ENCODE measurements around the gene SH2B2.

The SH2B2 gene

DNA sequence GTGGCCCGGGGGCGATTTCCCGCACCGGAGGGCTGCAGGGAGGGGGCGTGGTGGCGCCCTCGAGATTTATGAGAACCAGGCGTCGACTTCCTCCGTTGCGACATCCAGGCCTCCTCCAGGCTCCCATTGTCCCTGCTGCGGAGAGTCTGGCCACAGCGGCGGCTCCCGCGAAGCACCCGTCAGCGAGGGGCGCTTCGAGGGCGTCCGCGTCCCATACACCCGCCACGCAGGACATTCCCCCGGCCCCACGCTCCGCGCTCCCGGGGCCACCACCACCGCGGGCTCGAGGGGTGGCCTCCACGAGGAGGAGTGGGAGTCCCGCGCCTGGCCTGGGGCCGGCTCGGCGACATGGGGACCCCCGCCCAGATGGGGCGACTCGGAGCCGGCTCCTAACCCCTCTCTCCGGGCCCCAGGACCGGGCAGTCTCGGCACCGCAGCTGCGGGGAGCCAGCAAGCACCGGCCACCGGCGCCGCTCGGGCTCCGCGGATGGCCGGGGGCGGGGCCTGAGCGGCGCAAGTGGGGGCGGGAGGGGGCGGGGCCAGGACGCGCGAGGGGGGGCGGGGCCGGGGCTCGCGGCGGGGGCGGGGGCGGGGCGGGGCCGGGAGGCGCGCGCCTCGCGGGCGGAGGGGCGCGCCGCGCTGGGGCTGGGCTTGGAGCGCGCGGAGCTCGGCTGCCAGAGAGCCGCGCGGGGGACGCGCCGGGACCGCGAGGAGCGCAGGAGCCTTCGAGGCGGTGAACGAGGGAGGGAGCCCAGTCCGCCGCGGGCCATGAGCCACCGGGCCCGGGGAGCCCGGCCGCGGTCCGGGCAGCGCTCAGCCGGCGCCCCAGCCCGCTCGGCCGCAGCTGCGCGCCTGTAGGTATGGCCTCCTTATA lies at the start of gene SH2B2:
Gene SH2B2, plus strand, starts transcription at position 632 of the 874 bp plus-strand sequence. CDS start 13,683 bp downstream, outside the sequence.
- no peak for DNase-seq (ENCODE audit: low read depth in 2 of 2)

- DNase-seq (ENCODE audit: low read depth in 2 of 2) = no peak
Observed at GRCh38 chr7:102239206-102239820, 47.4 kb upstream of the SH2B2 start.

GRCh38 chr7:102241431-102241830 lies 45.2 kb upstream of the SH2B2 start:
- no peak for DNase-seq (ENCODE audit: low read depth in 2 of 2)

DNA sequence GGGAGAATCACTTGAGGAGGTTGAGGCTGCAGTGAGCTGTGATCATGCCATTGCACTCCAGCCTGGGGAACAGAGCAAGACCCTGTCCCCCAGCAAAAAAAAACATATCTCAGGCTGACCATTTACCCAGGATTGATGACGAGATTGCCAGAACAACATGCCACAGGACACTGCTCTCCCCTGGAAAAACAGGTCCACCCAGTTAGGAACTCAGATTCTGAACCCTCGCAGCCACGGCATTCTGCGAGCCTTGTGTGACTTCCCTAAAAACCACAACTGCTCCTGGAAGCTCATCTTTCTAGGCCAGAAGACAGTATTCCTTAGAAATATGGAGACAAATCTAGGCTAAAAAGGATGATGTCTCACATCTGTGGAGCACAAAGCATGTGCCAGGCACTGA lies 42.1 kb upstream of the SH2B2 start:
- no peak for DNase-seq (ENCODE audit: low read depth in 2 of 2)

- DNase-seq (ENCODE audit: low read depth in 2 of 2) = no peak
Observed at GRCh38 chr7:102248081-102248455, 38.6 kb upstream of the SH2B2 start.

- no peak for DNase-seq (ENCODE audit: low read depth in 2 of 2)
Observed at GRCh38 chr7:102248456-102249395, 37.9 kb upstream of the SH2B2 start.

DNA sequence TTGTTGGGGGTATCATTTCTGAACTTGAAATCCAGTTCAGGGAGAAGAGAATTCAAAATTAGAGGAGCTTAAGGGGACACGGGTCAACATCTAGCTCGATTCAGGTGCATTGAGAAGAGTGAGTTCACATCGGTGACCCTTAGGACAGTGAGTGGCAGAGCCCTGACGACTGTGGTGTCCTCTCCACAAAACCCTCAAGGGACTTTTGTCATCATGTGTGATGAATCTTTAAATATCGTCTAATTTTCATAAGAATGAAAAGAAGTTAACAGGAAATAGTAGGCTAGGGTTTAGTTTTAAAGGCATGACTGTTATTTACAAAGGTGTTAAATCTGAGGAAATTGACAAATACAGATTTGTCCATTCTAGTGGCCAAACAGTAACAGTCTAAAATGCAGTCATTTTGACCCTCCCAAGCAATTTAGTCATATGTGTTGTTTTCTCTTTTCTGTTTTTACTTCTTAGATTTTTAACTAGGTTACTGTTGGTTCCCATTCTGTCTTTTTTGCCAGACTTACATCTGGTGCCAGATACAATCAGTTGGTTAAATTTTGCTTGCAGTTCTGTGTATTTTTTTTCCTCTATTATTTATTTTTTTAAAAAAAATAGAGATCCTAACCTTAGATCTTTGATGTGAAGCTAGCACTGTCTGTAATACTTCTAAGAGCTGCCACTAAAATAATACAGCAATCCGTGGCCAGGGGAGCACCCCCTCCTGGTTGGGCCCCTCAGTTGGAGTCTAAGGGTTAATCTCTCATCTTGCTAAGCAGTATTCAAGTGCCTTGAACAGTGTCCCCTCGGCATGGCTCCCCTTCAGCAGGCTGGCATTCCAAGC lies 34.9 kb upstream of the SH2B2 start:
- DNase-seq (ENCODE audit: low read depth in 2 of 2) = no peak

DNA sequence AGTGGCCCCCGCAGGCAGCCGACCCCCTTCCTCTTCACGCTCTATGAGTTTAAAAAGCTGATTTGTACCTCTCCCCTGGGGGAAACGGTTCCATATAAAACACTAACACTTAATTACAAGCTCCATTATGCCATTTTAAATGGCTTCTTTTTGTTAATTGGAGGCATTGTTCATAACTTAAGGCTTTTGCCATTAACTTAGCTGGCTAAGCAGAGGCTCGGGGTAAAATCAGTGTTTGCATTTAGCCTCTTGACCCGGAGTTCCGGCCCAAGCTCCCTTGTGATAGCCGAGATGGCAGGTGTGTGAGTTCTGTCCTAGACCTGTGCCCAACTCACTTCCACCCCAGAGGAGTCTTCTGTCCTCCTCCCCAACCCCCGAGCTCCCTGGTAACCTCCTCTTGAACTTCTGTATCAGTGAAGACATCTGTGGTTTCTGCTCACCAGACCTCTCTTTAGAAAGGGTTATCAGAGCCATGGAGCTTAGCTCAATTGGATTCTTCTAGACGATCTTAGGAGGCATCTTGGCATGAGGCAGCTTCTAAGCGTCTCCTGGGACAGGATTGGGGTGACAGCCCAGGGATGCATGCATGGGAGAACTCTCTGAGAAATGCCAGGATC lies 34.2 kb upstream of the SH2B2 start:
- no peak for DNase-seq (ENCODE audit: low read depth in 2 of 2)

DNA sequence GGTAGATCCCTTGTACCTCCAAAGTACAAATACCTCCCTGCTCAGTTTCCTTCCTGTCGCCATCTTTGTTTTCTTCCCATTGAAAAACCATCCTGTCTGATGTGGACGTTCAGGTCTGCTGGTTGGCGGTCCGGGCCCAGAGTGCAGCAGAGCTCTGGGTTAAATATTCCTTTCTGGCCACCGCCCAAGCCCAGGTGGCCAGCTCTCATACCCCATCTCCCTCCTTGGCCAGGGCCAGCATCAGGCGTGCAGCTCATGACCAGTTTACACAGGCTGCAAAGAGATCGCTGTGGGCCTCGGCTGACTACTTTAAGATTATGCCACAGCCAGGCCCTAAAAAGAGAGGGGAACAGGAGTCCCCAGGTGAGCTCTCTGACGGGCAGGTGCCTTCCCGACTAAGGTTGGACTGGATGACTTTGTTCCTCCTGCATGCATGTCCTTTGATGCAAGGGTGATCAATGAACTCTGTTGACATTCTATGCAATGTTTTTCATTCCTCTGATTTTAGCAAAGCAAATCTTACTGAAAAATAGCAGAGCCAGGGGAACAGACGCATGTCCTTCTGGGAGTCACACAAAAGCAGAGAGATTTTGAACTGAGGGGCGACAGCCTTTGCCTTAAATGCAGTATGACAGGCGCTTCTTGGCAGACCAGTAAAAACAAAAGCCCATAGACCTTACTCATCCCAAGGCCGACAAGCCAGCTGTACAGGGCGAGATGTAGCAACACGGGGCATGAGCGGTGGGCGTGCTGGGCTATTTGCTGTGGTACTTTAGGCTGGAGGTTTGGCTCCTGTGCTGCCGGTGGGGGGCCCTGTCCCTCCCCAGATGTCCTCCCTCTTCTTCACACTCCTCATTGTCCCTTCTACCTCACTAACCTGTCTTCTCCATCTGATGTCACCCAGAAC lies 33.3 kb upstream of the SH2B2 start:
- DNase-seq (ENCODE audit: low read depth in 2 of 2) = no peak

GRCh38 chr7:102253973-102254370 lies 32.7 kb upstream of the SH2B2 start:
- no peak for DNase-seq (ENCODE audit: low read depth in 2 of 2)

DNA sequence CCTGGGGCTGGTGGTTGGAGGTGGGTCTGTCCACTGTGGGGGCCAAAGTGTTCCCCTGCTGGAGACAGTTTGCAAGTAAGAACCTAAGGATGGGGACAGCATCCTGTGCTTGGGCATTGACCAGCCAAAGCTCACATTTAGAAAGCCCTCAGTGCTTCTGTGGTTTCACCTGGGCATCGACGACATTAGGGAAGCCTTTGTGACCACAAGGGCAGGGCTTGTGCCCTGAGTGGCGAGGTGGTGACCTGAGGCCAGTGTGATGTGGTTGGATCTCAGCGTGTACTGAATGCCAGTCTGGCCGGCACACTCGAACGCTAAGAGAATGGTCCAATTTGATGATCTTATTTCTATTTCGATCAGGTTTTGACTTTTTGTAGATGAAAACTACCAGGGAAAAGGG lies 32.1 kb upstream of the SH2B2 start:
- DNase-seq (ENCODE audit: low read depth in 2 of 2) = no peak

DNA sequence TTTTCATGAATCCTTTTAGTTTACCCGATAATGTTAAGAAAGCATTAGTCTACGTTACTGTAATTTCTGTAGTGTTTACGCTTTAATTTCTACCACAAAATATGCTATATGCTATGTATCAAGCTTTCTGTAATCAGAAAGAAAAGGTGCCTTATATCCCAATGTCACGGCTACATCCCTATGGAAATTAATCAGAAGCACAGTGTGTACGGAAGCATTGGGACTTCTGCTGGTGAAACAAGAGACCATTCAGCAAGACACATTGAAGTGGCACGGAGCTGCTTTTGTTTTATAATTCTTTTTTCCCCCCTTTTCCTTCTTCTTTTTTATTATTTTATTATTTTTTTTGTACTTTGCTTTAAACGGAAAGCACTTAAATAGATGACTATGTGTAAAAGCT lies 31.2 kb upstream of the SH2B2 start:
- DNase-seq (ENCODE audit: low read depth in 2 of 2) = no peak

- DNase-seq (ENCODE audit: low read depth in 2 of 2) = no peak
Observed at GRCh38 chr7:102255916-102256315, 30.8 kb upstream of the SH2B2 start.

DNA sequence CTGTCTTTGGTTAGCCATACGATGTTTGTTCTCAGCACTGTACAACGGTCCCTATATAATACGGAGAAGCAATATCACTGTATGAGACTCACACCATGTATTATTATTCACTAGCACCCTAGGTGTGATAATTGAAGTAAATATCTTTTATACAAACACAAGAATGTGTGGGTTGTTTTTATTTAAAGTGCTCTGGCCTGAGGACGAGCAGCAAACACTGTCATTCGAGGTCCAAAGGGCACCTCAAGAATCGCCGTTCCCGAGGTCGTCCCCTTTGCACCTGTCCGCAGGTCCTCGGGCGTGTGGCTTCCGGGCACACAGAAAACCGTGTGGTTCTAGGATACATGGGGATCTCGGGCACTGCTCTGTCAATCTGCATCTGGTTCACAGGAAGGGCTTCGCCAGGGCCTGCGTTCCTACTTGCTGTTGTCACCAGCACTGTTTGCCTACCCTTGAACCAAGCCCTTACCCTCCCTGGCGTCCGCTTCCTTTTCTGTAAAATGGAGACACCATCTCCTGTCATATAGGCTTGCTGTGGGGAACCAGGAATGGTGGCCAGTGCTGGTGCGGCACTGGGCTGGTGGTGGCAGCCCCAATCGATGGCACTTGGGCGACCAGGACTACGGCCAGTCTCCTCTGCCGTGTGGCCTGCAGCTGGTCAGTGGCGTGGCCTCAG lies 28.5 kb upstream of the SH2B2 start:
- no peak for DNase-seq (ENCODE audit: low read depth in 2 of 2)

- DNase-seq (ENCODE audit: low read depth in 2 of 2) = no peak
Observed at GRCh38 chr7:102258749-102259107, 27.9 kb upstream of the SH2B2 start.

- no peak for DNase-seq (ENCODE audit: low read depth in 2 of 2)
Observed at GRCh38 chr7:102260856-102261255, 25.8 kb upstream of the SH2B2 start.

GRCh38 chr7:102261451-102261850 lies 25.2 kb upstream of the SH2B2 start:
- DNase-seq (ENCODE audit: low read depth in 2 of 2) = no peak

GRCh38 chr7:102262546-102262945 lies 24.1 kb upstream of the SH2B2 start:
- no peak for DNase-seq (ENCODE audit: low read depth in 2 of 2)

GRCh38 chr7:102264367-102264891 lies 22.2 kb upstream of the SH2B2 start:
- no peak for DNase-seq (ENCODE audit: low read depth in 2 of 2)
